Keratinocyte (primary cell): ENCODE results near the gene DUSP28. TPM values are rescaled to one million over a fixed set of nuclear protein-coding genes. Genes with fewer than 3 reads are reported as not detected.

Experiments
- DNase-seq: peaks from one replicate; pipeline ENCODE4 v3.0.0-alpha.2; 2011; ENCODE audit warnings: low read depth, missing footprints, low spot score
- FAIRE-seq: peaks from 2 replicates; lab custom pipeline; 2011; peaks lifted over from hg19 to GRCh38; lab: Jason Lieb, UNC
- H2AFZ ChIP-seq: 2 replicates; pipeline ENCODE4 v1.6.0; 2012; ENCODE audit warnings: low read length, control low read depth, inconsistent platforms; ENCODE audit not compliant: control insufficient read depth
- H3K27ac ChIP-seq: 2 replicates; pipeline ENCODE4 v1.5.1; 2011; ENCODE audit warnings: low read length; ENCODE audit not compliant: control insufficient read depth, insufficient read depth
- H3K27me3 ChIP-seq: 3 replicates; pipeline ENCODE4 v1.6.0; 2011; ENCODE audit warnings: low read length; ENCODE audit not compliant: control insufficient read depth, insufficient read depth; ENCODE audit errors: extremely low read depth
- H3K36me3 ChIP-seq, 2 experiments: 2 replicates in 1 of 2; 3 replicates in 1 of 2; pipeline ENCODE4 v1.5.1; 2011; ENCODE audit warnings: low read length in 2 of 2, mild to moderate bottlenecking in 1 of 2; ENCODE audit not compliant: control insufficient read depth in 2 of 2, insufficient read depth in 2 of 2; ENCODE audit errors: extremely low read depth in 1 of 2
- H3K4me1 ChIP-seq: 3 replicates; pipeline ENCODE4 v1.5.1; 2011; ENCODE audit warnings: low read length; ENCODE audit not compliant: control insufficient read depth, insufficient read depth; ENCODE audit errors: extremely low read depth
- H3K4me2 ChIP-seq: 3 replicates; pipeline ENCODE4 v1.6.0; 2011; ENCODE audit warnings: low read depth, low read length; ENCODE audit not compliant: control insufficient read depth, insufficient read depth; ENCODE audit errors: extremely low read depth
- H3K4me3 ChIP-seq, 3 experiments: fragments of 200-600 bp in 1 of 3; sonication (generic) in 1 of 3; 2 replicates in 2 of 3; 3 replicates in 1 of 3; pipeline ENCODE4 v1.5.1; 2011 to 2016; ENCODE audit warnings: low read length in 3 of 3, mild to moderate bottlenecking in 3 of 3, control low read depth in 2 of 3, inconsistent platforms in 1 of 3, low read depth in 1 of 3, mixed read lengths in 1 of 3, mixed run types in 1 of 3, moderate library complexity in 1 of 3; ENCODE audit not compliant: control insufficient read depth in 2 of 3, insufficient read depth in 2 of 3; ENCODE audit errors: extremely low read depth in 1 of 3
- H3K79me2 ChIP-seq: 2 replicates; pipeline ENCODE4 v1.6.0; 2012; ENCODE audit warnings: low read length; ENCODE audit not compliant: control insufficient read depth, insufficient read depth
- H3K9ac ChIP-seq: 3 replicates; pipeline ENCODE4 v1.6.0; 2011; ENCODE audit warnings: low read length; ENCODE audit not compliant: control insufficient read depth, insufficient read depth; ENCODE audit errors: extremely low read depth
- H3K9me1 ChIP-seq: 3 replicates; pipeline ENCODE4 v1.6.0; 2011; ENCODE audit warnings: low read length; ENCODE audit not compliant: control insufficient read depth, insufficient read depth; ENCODE audit errors: extremely low read depth
- H3K9me3 ChIP-seq: 2 replicates; pipeline ENCODE4 v1.5.1; 2012; ENCODE audit warnings: low read depth, low read length; ENCODE audit not compliant: control insufficient read depth
- H4K20me1 ChIP-seq: 3 replicates; pipeline ENCODE4 v1.6.0; 2011; ENCODE audit warnings: low read length; ENCODE audit not compliant: control insufficient read depth, insufficient read depth; ENCODE audit errors: extremely low read depth
- EZH2 ChIP-seq: IDR thresholded peaks from one replicate; pipeline ENCODE4 v1.6.1; 2012; ENCODE audit warnings: inconsistent platforms, mild to moderate bottlenecking, low read length, moderate library complexity
- dilution Hi-C: fragments of 300-500 bp; cut with MboI; formaldehyde crosslinking; loops from one replicate; pipeline ENCODE4 v1.7.0; 2020; ENCODE audit warnings: low sequenced_read_pairs; ENCODE audit not compliant: extremely low pct_ligation_motif_present
- polyA plus RNA-seq, 5 experiments: library from polyadenylated mRNA; depleted of rRNA in 3 of 5; stranded (reverse) in 3 of 5; stranded (forward) in 1 of 5; unstranded in 1 of 5; fragments of >200 nt; gene quantifications; 1 replicate in 1 of 5; 2 replicates in 3 of 5; 3 replicates in 1 of 5; pipeline versions ENCODE4 v1.2.1 to v1.2.3, GENCODE V29; 2011 to 2012; ENCODE audit warnings: missing spikeins in 2 of 5, low read depth in 1 of 5, low replicate concordance in 1 of 5
- TF ChIP-seq, protein P1 (sequence below), 3 experiments: IDR thresholded peaks in 1 of 3; conservative IDR thresholded peaks in 1 of 3; optimal IDR thresholded peaks in 1 of 3; 2 replicates in 2 of 3; 3 replicates in 1 of 3; pipeline versions ENCODE3 to v1.5.1; 2011; ENCODE audit warnings: low read length in 3 of 3, mild to moderate bottlenecking in 3 of 3, moderate library complexity in 2 of 3, control low read depth in 1 of 3, inconsistent platforms in 1 of 3; ENCODE audit not compliant: insufficient read depth in 2 of 3; ENCODE audit errors: extremely low read depth in 1 of 3

The DUSP28 gene
- polyA plus RNA-seq, 1 donor (not counting 4 experiments of a cell fraction or from before 2014, with no cell fraction given) = 4.4 TPM

DNA sequence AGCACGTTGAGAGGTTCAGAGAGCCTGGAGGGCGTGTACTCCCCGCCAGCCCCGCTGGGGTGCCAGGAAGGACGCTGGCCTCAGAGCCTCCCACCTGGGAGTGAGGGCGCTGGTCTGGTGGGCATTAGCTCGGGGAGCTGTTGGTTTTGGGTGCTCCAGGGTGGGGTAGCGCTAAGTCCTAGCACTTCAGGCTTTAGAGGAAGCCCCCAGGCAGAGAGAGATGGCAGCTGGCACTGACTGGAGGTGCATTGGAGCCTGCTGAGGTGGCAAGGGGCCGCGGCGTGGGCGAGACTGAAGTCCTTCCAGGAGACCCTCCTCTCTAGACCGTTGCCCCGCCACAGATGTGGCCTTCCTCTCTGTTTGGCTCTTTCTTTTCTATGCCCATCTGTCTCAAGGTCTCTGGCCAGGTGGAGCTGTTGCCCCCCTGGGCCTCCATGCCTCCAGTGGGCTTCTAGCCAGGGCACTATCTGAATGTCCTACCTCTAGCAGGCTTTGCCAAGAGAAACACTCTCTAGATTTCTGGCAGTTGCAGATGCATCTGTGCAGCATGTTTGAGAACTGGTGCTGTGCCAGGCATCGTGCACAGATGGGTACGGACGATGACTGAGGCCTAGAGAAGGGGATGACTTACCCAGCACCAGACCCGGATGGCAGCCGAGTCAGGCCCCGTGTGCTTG, 33.0 kb downstream of the DUSP28 start:
- no peak overlapping the region for H3K4me3 ChIP-seq
- H3K4me1 ChIP-seq = peaks cover under 1% of the 10 kb centered on the region
- H4K20me1 ChIP-seq = peaks cover 17% of the 10 kb centered on the region
- H3K79me2 ChIP-seq = peaks cover 33% of the 10 kb centered on the region
- peaks cover under 1% of the 10 kb centered on the region for H3K9me1 ChIP-seq
- H3K27me3 ChIP-seq = no peaks in the 10 kb centered on the region
- TF ChIP-seq, protein P1, sequence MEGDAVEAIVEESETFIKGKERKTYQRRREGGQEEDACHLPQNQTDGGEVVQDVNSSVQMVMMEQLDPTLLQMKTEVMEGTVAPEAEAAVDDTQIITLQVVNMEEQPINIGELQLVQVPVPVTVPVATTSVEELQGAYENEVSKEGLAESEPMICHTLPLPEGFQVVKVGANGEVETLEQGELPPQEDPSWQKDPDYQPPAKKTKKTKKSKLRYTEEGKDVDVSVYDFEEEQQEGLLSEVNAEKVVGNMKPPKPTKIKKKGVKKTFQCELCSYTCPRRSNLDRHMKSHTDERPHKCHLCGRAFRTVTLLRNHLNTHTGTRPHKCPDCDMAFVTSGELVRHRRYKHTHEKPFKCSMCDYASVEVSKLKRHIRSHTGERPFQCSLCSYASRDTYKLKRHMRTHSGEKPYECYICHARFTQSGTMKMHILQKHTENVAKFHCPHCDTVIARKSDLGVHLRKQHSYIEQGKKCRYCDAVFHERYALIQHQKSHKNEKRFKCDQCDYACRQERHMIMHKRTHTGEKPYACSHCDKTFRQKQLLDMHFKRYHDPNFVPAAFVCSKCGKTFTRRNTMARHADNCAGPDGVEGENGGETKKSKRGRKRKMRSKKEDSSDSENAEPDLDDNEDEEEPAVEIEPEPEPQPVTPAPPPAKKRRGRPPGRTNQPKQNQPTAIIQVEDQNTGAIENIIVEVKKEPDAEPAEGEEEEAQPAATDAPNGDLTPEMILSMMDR (optimal IDR thresholded peaks at IDR 0.05 in 1 of 3, IDR thresholded peaks at IDR 0.05 in 1 of 3, conservative IDR thresholded peaks at IDR 0.05 in 1 of 3; ENCODE audit: extremely low read depth in 1 of 3, insufficient read depth in 2 of 3, low read length in 3 of 3) = no peak
- no peak for TF ChIP-seq EZH2
- no peak overlapping the region for H3K27ac ChIP-seq
- FAIRE-seq (no peak), DNase-seq (no peak)
- no peak overlapping the region for H2AFZ ChIP-seq
- dilution Hi-C loops = no loop called here
- H3K36me3 ChIP-seq = peaks cover 9 to 23% of the 10 kb centered on the region in 2 experiments
- H3K9me3 ChIP-seq = no peaks in the 10 kb centered on the region
- H3K4me2 ChIP-seq = no peak overlapping the region
- H3K9ac ChIP-seq = no peak overlapping the region

DNA sequence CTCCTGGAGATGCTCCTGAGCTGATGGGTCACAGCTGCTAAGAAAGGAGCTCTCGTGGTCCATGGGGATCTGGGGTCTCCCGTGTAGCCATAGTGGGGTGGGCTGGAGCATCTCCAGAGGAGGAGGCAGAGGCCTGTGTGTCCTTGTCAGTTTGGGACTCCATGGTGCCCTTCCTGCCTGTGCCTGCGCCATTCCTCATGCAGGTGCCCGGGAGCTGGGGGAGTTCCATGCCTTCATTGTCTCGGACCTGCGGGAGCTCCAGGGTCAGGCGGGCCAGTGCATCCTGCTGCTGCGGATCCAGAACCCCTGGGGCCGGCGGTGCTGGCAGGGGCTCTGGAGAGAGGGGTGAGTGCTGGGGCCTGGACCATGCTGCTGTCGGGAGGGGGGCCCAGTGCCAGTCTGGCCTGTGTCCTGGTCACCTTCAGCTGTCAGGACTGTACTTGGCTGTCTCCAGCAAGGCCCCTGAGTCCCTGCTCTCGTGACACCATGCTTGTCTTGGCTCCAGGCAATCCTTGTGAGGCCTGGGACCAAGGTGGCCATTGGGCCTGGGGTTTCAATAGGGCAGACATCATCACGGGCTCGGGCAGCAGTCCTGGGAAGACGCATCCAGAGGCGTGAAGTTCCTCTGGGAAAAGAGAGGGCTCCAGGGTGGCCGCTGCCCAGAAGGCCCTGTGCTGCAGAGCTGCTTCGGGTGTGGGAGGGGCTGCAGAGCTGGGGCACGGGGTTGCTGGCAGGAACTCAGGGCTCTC, 33.7 kb downstream of the DUSP28 start:
- H3K4me1 ChIP-seq = no peaks in the 10 kb centered on the region
- DNase-seq (no peak), FAIRE-seq (no peak)
- no peak overlapping the region for H3K9ac ChIP-seq
- TF ChIP-seq, protein P1 (optimal IDR thresholded peaks at IDR 0.05 in 1 of 3, IDR thresholded peaks at IDR 0.05 in 1 of 3, conservative IDR thresholded peaks at IDR 0.05 in 1 of 3; ENCODE audit: extremely low read depth in 1 of 3, insufficient read depth in 2 of 3, low read length in 3 of 3) = no peak
- TF ChIP-seq EZH2 = no peak
- no peaks in the 10 kb centered on the region for H3K9me3 ChIP-seq
- no peak overlapping the region for H3K4me3 ChIP-seq
- dilution Hi-C loops = no loop called here
- peaks cover 10 to 23% of the 10 kb centered on the region in 2 experiments for H3K36me3 ChIP-seq
- H4K20me1 ChIP-seq = peaks cover 14% of the 10 kb centered on the region
- H3K9me1 ChIP-seq = no peaks in the 10 kb centered on the region
- no peak overlapping the region for H3K27ac ChIP-seq
- no peak overlapping the region for H2AFZ ChIP-seq
- no peaks in the 10 kb centered on the region for H3K27me3 ChIP-seq
- peaks cover 26% of the 10 kb centered on the region for H3K79me2 ChIP-seq
- no peak overlapping the region for H3K4me2 ChIP-seq
